ENCODE data around the gene MAEL. TPM values are rescaled to one million over a fixed set of nuclear protein-coding genes. Genes with fewer than 3 reads are reported as not detected.

The MAEL gene
- 0.15 TPM for polyA plus RNA-seq (2013, experiment 1 of 2)
- polyA plus RNA-seq (2013, experiment 2 of 2): 0.38 TPM

DNA sequence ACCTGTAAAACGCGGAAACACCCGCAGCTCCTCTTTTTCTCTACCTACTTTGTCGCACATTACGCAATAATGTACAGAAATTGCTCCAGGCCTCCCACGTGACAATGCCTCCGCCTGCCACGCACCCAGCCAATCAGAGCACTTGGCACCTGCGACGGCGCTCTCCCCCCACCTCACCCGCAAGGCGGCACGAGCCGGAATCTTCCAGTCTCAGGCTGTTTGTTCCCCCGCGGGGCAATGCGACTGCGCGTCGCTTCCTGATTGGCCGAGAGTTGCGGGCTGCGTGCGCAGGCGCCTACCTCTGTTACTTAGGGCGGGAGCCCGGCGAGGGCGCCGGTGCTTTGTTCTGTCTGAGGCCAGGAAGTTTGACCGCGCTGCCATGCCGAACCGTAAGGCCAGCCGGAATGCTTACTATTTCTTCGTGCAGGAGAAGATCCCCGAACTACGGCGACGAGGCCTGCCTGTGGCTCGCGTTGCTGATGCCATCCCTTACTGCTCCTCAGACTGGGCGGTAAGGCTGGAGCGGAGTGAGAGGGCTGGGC is at the start of gene MAEL:
MAEL (plus strand) TSS at position 307 of the 542 bp plus-strand sequence; CDS start at position 380, 73 bp downstream.
- Histone ChIP-seq H3K27ac (ENCODE audit: low read depth, low read length) (no peak within 1 kb of the TSS), H3K4me3 (ENCODE audit: low read length) (no peak within 1 kb of the TSS), H3K9me3 (ENCODE audit: insufficient read depth, low read depth, low read length) (no peaks in the 10 kb centered on the region), H3K27me3 (ENCODE audit: insufficient read depth, low read length) (no peaks in the 10 kb centered on the region), H3K36me3 (ENCODE audit: insufficient read depth, low read length) (no peaks in the 10 kb centered on the region), H3K9ac (ENCODE audit: low read depth, low read length) (no peak within 1 kb of the TSS), H3K4me1 (ENCODE audit: insufficient read depth, low read length) (no peaks in the 10 kb centered on the region)
- 97% methylated on average over 45 of the region's 45 CpGs for WGBS

DNA sequence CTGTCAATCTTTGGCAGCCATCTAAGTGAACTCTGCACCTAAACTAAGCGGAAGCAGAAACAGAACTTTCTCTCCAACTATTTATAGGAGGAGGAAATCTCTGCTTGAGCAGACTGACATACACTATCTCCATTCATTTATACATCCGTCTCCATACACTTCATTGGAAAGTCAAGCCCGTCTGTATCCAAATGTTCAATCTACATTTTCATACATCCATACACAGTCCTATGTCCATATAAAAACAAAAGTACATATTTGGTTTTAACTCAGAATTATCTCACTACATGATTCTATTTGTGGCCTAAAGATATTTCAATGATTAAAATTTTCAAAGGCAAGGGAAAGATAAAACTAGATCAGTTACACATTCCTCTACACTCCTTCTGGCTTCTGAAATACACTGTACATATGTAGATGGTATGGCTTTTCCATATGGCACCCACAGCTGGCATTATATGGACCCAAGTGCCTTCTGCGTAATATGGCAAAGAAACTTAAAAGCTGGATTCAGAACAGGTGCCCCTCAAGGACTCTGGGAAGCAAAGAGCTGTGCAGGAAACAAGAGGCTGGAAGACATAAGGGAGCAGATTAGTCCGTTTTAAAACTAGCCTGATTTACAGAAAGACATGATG is 49.2 kb upstream of the MAEL start:
- Histone ChIP-seq H3K27ac (ENCODE audit: low read depth, low read length) (no peak overlapping the region), H3K36me3 (ENCODE audit: insufficient read depth, low read length) (no peaks in the 10 kb centered on the region), H3K4me3 (ENCODE audit: low read length) (no peak overlapping the region), H3K4me1 (ENCODE audit: insufficient read depth, low read length) (no peaks in the 10 kb centered on the region), H3K27me3 (ENCODE audit: insufficient read depth, low read length) (peaks cover 4% of the 10 kb centered on the region; the same call in 1 of the 2 replicates), H3K9me3 (ENCODE audit: insufficient read depth, low read depth, low read length) (no peaks in the 10 kb centered on the region), H3K9ac (ENCODE audit: low read depth, low read length) (no peak overlapping the region)
- WGBS: 94% methylated on average over 5 of the region's 5 CpGs

GRCh38 chr1:166944186-166944967 is 44.7 kb upstream of the MAEL start:
- H3K27me3 ChIP-seq (ENCODE audit: insufficient read depth, low read length): peaks cover 46% of the 10 kb centered on the region

DNA sequence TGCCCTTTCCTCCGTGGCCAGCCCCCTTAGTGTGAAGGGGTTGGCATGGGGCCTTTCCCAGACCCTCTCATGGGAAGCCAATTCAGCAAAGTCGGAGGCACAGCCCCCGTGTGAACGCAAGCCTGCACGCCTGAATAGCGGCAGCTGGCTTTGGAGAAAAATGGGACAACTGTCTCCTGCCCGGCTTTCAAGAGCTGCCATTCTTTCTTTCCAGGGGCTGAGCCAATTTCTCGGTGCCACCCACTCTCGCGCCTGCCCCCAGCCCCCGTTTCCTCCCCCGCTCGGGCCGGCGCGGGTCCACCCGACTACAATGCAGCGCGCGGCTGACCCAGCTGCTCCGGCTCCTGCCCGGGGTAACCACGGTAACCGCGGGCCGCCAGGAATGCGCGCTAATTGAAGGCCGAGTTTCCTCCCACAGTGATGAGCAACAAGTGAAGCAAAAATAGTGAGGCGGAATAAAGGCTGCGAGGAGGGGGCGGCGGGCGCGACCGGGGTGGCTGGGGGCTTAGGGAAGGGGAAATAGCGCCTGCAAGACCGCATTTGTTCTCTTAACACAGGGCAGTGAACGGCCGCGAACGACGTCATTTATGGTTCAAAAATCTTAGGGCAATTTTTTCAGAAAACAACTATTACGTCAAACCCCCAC is 41.6 kb upstream of the MAEL start:
- H3K9me3 ChIP-seq (ENCODE audit: insufficient read depth, low read depth, low read length): no peaks in the 10 kb centered on the region
- peaks cover 59% of the 10 kb centered on the region for H3K4me1 ChIP-seq (ENCODE audit: insufficient read depth, low read length)
- H3K4me3 ChIP-seq (ENCODE audit: low read length): peak overlapping the region; percentile 45
- no peaks in the 10 kb centered on the region for H3K36me3 ChIP-seq (ENCODE audit: insufficient read depth, low read length)
- H3K27me3 ChIP-seq (ENCODE audit: insufficient read depth, low read length): peaks cover 46% of the 10 kb centered on the region
- H3K9ac ChIP-seq (ENCODE audit: low read depth, low read length): no peak overlapping the region
- WGBS: 10% methylated on average over 44 of the region's 44 CpGs
- H3K27ac ChIP-seq (ENCODE audit: low read depth, low read length): peak overlapping the region; percentile 52; the same call in 1 of the 2 replicates

More at GRCh38 chr1:166944186-166944967, 44.7 kb upstream of the MAEL start:
- Histone ChIP-seq H3K27ac (ENCODE audit: low read depth, low read length) (no peak overlapping the region), H3K36me3 (ENCODE audit: insufficient read depth, low read length) (no peaks in the 10 kb centered on the region), H3K4me3 (ENCODE audit: low read length) (no peak overlapping the region), H3K9ac (ENCODE audit: low read depth, low read length) (no peak overlapping the region), H3K4me1 (ENCODE audit: insufficient read depth, low read length) (peaks cover 28% of the 10 kb centered on the region; the same call in 1 of the 2 replicates), H3K9me3 (ENCODE audit: insufficient read depth, low read depth, low read length) (no peaks in the 10 kb centered on the region)
- WGBS: 89% methylated on average over 5 of the region's 5 CpGs

GRCh38 chr1:166948856-166949350 is 40.2 kb upstream of the MAEL start:
- Histone ChIP-seq H3K27me3 (ENCODE audit: insufficient read depth, low read length) (peaks cover 46% of the 10 kb centered on the region), H3K4me3 (ENCODE audit: low read length) (no peak overlapping the region), H3K9ac (ENCODE audit: low read depth, low read length) (no peak overlapping the region), H3K9me3 (ENCODE audit: insufficient read depth, low read depth, low read length) (no peaks in the 10 kb centered on the region), H3K27ac (ENCODE audit: low read depth, low read length) (no peak overlapping the region), H3K4me1 (ENCODE audit: insufficient read depth, low read length) (peaks cover 69% of the 10 kb centered on the region), H3K36me3 (ENCODE audit: insufficient read depth, low read length) (no peaks in the 10 kb centered on the region)
- 88% methylated on average over 2 of the region's 2 CpGs for WGBS

- H3K4me1 ChIP-seq (ENCODE audit: insufficient read depth, low read length): peaks cover 69% of the 10 kb centered on the region
- H3K36me3 ChIP-seq (ENCODE audit: insufficient read depth, low read length): no peaks in the 10 kb centered on the region
- WGBS: 7% methylated on average over 2 of the region's 2 CpGs
- H3K27me3 ChIP-seq (ENCODE audit: insufficient read depth, low read length): peaks cover 39% of the 10 kb centered on the region
- peak overlapping the region; percentile 28; the same call in 1 of the 2 replicates for H3K27ac ChIP-seq (ENCODE audit: low read depth, low read length)
- H3K4me3 ChIP-seq (ENCODE audit: low read length): no peak overlapping the region; the same call in 1 of the 2 replicates
- H3K9me3 ChIP-seq (ENCODE audit: insufficient read depth, low read depth, low read length): no peaks in the 10 kb centered on the region
- H3K9ac ChIP-seq (ENCODE audit: low read depth, low read length): no peak overlapping the region; the same call in 1 of the 2 replicates
Observed at GRCh38 chr1:166950156-166950555, 38.9 kb upstream of the MAEL start.

- H3K4me1 ChIP-seq (ENCODE audit: insufficient read depth, low read length): peaks cover 61% of the 10 kb centered on the region
- no peak overlapping the region for H3K4me3 ChIP-seq (ENCODE audit: low read length)
- WGBS: 93% methylated on average over 2 of the region's 2 CpGs
- H3K36me3 ChIP-seq (ENCODE audit: insufficient read depth, low read length): no peaks in the 10 kb centered on the region
- peak overlapping the region; percentile 28; the same call in 1 of the 2 replicates for H3K27ac ChIP-seq (ENCODE audit: low read depth, low read length)
- no peak overlapping the region for H3K9ac ChIP-seq (ENCODE audit: low read depth, low read length)
- peaks cover 31% of the 10 kb centered on the region for H3K27me3 ChIP-seq (ENCODE audit: insufficient read depth, low read length)
- H3K9me3 ChIP-seq (ENCODE audit: insufficient read depth, low read depth, low read length): no peaks in the 10 kb centered on the region
Observed at GRCh38 chr1:166951050-166951449, 38.0 kb upstream of the MAEL start.

DNA sequence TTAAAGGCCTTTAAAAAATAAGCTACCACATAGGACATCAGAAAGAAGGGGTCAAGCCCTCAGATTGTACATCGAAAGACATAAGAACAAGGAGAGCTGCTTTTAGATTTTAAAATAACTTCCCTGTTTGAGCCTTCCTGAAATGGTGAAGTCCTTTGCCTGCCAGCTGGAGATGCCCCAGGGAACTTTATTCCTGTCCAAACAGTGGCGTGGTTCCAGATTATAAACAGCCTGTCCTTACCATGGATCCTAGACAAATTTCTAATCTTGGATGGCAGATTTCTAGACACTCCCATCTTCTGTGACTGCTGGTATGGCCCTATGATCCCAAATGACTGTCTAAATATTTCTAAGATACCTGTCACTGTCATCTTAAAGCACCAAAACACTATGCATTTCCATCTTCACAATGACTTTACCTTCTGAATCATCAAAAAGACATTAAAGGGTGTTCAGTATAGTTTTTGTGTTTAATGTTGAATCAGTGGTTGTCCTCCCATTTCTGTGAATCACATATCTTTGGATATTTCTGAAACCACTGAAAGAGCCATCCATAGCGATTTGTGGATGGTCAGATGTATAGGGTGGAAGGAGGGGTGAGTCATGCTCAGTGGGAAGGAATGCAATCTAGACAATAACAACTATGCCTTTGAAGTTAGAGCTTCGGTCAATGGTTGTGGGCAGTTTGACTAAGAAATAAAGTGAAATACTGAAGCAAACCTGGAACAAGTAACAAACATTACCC is 36.9 kb upstream of the MAEL start:
- Histone ChIP-seq H3K9me3 (ENCODE audit: insufficient read depth, low read depth, low read length) (no peaks in the 10 kb centered on the region), H3K36me3 (ENCODE audit: insufficient read depth, low read length) (no peaks in the 10 kb centered on the region), H3K27me3 (ENCODE audit: insufficient read depth, low read length) (peaks cover 19% of the 10 kb centered on the region), H3K4me1 (ENCODE audit: insufficient read depth, low read length) (peaks cover 54% of the 10 kb centered on the region), H3K9ac (ENCODE audit: low read depth, low read length) (no peak overlapping the region), H3K27ac (ENCODE audit: low read depth, low read length) (peak overlapping the region; percentile 6; the same call in 1 of the 2 replicates), H3K4me3 (ENCODE audit: low read length) (no peak overlapping the region)
- 59% methylated on average over 4 of the region's 4 CpGs for WGBS

DNA sequence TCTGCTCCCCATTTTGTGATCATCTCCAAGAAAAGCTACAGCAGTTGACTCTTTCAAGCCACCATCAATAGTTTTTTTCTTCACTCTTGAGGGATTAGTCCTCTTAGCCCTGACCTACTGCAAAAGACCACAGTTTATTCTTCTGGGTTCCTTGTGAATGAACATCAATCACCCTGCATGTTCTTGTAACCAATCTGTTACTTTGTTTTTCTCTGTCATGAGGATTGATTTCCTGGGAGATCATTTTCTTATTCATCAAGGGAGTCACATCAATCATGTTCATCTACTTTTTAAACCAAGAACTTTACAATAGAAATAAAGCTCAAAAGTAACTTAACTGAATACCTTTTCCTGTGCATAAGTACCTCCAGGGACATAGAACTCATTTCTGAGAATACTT is 35.6 kb upstream of the MAEL start:
- H3K36me3 ChIP-seq (ENCODE audit: insufficient read depth, low read length): no peaks in the 10 kb centered on the region
- H3K27ac ChIP-seq (ENCODE audit: low read depth, low read length): no peak overlapping the region
- peaks cover 48% of the 10 kb centered on the region for H3K4me1 ChIP-seq (ENCODE audit: insufficient read depth, low read length)
- H3K9me3 ChIP-seq (ENCODE audit: insufficient read depth, low read depth, low read length): no peaks in the 10 kb centered on the region
- peaks cover 6% of the 10 kb centered on the region for H3K27me3 ChIP-seq (ENCODE audit: insufficient read depth, low read length)
- H3K4me3 ChIP-seq (ENCODE audit: low read length): no peak overlapping the region
- no peak overlapping the region for H3K9ac ChIP-seq (ENCODE audit: low read depth, low read length)

GRCh38 chr1:166956057-166956850 is 32.8 kb upstream of the MAEL start:
- H3K9ac ChIP-seq (ENCODE audit: low read depth, low read length): no peak overlapping the region
- no peaks in the 10 kb centered on the region for H3K9me3 ChIP-seq (ENCODE audit: insufficient read depth, low read depth, low read length)
- 81% methylated on average over 1 of the region's 2 CpGs for WGBS
- H3K27me3 ChIP-seq (ENCODE audit: insufficient read depth, low read length): no peaks in the 10 kb centered on the region
- no peak overlapping the region for H3K27ac ChIP-seq (ENCODE audit: low read depth, low read length)
- H3K4me1 ChIP-seq (ENCODE audit: insufficient read depth, low read length): peaks cover 22% of the 10 kb centered on the region
- no peak overlapping the region for H3K4me3 ChIP-seq (ENCODE audit: low read length)
- H3K36me3 ChIP-seq (ENCODE audit: insufficient read depth, low read length): no peaks in the 10 kb centered on the region

Data from HUES64 (cell line).